ENCODE results near the gene FAM110D. TPM values are rescaled to one million over a fixed set of nuclear protein-coding genes. Genes with fewer than 3 reads are reported as not detected.

Gene FAM110D
- total and polyA plus RNA-seq, 7 experiments from 2014 or later = not detected

DNA sequence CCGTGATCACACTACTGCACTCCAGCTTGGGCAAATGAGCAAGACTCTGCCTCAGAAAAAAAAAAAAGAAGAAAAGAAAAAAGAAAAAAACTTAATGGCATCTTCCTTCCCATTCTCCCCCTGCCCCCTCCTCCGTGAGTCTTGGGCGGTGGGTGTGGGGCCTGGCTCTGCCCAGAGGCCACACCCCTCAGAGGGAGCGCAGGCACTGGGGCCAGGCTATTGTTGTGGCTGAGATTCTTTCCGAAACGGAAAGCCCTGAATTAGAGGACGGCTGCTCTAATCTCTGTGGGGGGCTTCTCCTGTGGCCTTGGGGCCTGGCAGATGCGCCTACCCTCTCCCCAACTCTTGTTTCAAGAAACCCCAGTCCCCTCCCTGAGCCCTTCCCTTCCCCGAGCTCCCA is 4.1 kb upstream of the FAM110D start:
- Histone ChIP-seq H3K9me3 (ENCODE audit: control insufficient read depth in 2 of 3, low read length in 3 of 3) (no peaks in the 10 kb centered on the region), H3K27me3 (ENCODE audit: control insufficient read depth in 2 of 2, insufficient read depth in 2 of 2, low read length in 2 of 2) (no peaks in the 10 kb centered on the region), H3K27ac (ENCODE audit: low read depth, low read length) (no peak overlapping the region), H3K4me3 (ENCODE audit: low read length) (no peak overlapping the region), H3K36me3 (ENCODE audit: control insufficient read depth in 2 of 3, insufficient read depth in 3 of 3, low read length in 3 of 3) (no peaks in the 10 kb centered on the region), H3K4me1 (ENCODE audit: control insufficient read depth in 2 of 2, insufficient read depth in 2 of 2, low read length in 2 of 2) (no peaks in the 10 kb centered on the region)
- Mint-ChIP-seq H3K9me3 (no peaks in the 10 kb centered on the region), H3K27ac (no peak overlapping the region), H3K27me3 (peaks cover 10 to 68% (median 23%) of the 10 kb centered on the region in 5 donors), H3K4me1 (peaks cover 0 to 9% (median 3%) of the 10 kb centered on the region in 7 donors), H3K4me3 (no peak overlapping the region), H3K36me3 (no peaks in the 10 kb centered on the region)
- ChIA-PET POLR2A (interaction anchor here (0.7 kb wide), 1 partner anchor 741 kb away, joined by 3 read pairs; no protein-coding TSS in a partner anchor), CTCF (interaction anchor here (1.0 kb wide), 2 partner anchors 10 to 90 kb away, joined by 3 to 4 read pairs; no protein-coding TSS in a partner anchor)
- intact Hi-C loops (cut with micrococcal nuclease) = no loop called here
- DNase-seq = no peak
- no peak for ATAC-seq

DNA sequence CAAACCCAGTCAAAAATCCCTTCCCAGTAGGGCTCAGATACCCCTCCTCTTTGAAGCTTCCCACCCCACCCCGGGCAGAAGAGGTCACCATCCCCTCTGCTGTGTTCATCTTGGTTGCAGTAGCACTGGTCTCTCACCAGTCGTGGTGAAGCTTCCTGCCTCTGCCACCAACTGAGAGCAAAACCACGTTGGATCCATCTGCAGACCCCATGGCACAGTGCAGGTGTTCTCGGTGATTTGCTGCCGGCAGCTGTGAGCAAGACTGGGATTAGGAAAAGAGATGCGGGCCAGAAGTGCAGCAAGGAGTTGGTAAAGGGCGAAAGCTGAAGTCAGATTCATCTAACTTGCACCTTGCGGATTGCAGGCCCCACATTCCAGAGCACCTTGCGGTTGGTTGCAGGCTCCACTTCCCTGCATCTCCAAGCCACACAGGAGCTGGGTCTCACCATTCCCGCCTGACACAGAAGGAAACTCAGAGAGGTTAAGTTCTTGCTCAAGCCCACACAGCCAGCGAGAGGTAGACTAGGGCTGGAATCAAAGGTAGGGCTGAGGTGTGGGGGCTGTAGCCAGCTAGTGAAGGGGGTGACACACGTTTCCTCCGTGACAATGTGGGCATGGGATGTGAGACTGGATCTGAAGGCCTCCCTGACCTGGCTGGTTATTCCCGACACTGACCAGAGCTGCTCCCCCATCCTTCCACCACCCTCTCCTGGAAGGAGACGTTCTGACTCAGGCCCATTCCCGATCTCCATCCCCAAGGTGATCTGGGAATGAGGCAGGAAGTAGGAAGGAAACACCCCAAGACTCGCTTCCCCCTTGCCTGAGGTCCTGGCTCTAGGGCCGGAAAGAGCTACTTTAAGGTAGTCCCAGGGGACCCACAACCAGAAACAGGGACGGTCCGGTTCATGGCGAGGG is 3.3 kb upstream of the FAM110D start:
- H3K4me3 ChIP-seq (ENCODE audit: low read length) = no peak overlapping the region
- ATAC-seq (no peak), DNase-seq (no peak)
- Mint-ChIP-seq H3K27me3 (peaks cover 10 to 66% (median 23%) of the 10 kb centered on the region in 5 donors), H3K9me3 (no peaks in the 10 kb centered on the region), H3K4me1 (peaks cover 0 to 9% (median 3%) of the 10 kb centered on the region in 7 donors), H3K4me3 (no peak overlapping the region), H3K36me3 (no peaks in the 10 kb centered on the region), H3K27ac (peak overlapping the region in 3 of 9 donors; percentile 43 to 62 (median 60))
- H3K36me3 ChIP-seq (ENCODE audit: control insufficient read depth in 2 of 3, insufficient read depth in 3 of 3, low read length in 3 of 3) = no peaks in the 10 kb centered on the region
- POLR2A ChIA-PET = interaction anchor here (0.7 kb wide), 2 partner anchors 52 to 741 kb away, joined by 3 read pairs; no protein-coding TSS in a partner anchor
- H3K27ac ChIP-seq (ENCODE audit: low read depth, low read length) = no peak overlapping the region
- H3K27me3 ChIP-seq (ENCODE audit: control insufficient read depth in 2 of 2, insufficient read depth in 2 of 2, low read length in 2 of 2) = peaks cover 0 to 1% of the 10 kb centered on the region in 2 donors
- no peaks in the 10 kb centered on the region for H3K4me1 ChIP-seq (ENCODE audit: control insufficient read depth in 2 of 2, insufficient read depth in 2 of 2, low read length in 2 of 2)
- intact Hi-C loops (cut with micrococcal nuclease) = no loop called here
- CTCF ChIA-PET = interaction anchor here (0.6 to 1.7 kb wide), 3 partner anchors 9 to 53 kb away, joined by 3 to 7 read pairs (median 3); partner anchors contain the start of genes C1orf232 and ZNF593
- no peaks in the 10 kb centered on the region for H3K9me3 ChIP-seq (ENCODE audit: control insufficient read depth in 2 of 3, low read length in 3 of 3)

GRCh38 chr1:26156285-26157038 is 2.4 kb upstream of the FAM110D start:
- no peaks in the 10 kb centered on the region for H3K36me3 Mint-ChIP-seq
- peak overlapping the region in 1 of 9 donors; percentile 60 for H3K27ac Mint-ChIP-seq
- H3K4me1 Mint-ChIP-seq = peaks cover 0 to 9% (median 3%) of the 10 kb centered on the region in 7 donors
- no peaks in the 10 kb centered on the region for H3K9me3 ChIP-seq (ENCODE audit: control insufficient read depth in 2 of 3, low read length in 3 of 3)
- ATAC-seq = no peak
- peaks cover 10 to 69% (median 23%) of the 10 kb centered on the region in 5 donors for H3K27me3 Mint-ChIP-seq
- CTCF ChIA-PET = interaction anchor here (1.2 to 1.7 kb wide), 3 partner anchors 12 to 54 kb away, joined by 3 to 7 read pairs (median 6); partner anchors contain the start of genes C1orf232 and ZNF593
- no peaks in the 10 kb centered on the region for H3K4me1 ChIP-seq (ENCODE audit: control insufficient read depth in 2 of 2, insufficient read depth in 2 of 2, low read length in 2 of 2)
- DNase-seq = peak in 3 of 9 donors; percentile 15 to 29 (median 23)
- H3K4me3 Mint-ChIP-seq = peak overlapping the region in 1 of 10 donors; percentile 15
- peaks cover 0 to 7% of the 10 kb centered on the region in 2 donors for H3K27me3 ChIP-seq (ENCODE audit: control insufficient read depth in 2 of 2, insufficient read depth in 2 of 2, low read length in 2 of 2)
- intact Hi-C loops (cut with micrococcal nuclease) = no loop called here
- H3K36me3 ChIP-seq (ENCODE audit: control insufficient read depth in 2 of 3, insufficient read depth in 3 of 3, low read length in 3 of 3) = no peaks in the 10 kb centered on the region
- POLR2A ChIA-PET = interaction anchor here (0.6 kb wide), 1 partner anchor 588 kb away, joined by 3 read pairs; no protein-coding TSS in a partner anchor
- H3K4me3 ChIP-seq (ENCODE audit: low read length) = no peak overlapping the region
- no peaks in the 10 kb centered on the region for H3K9me3 Mint-ChIP-seq
- H3K27ac ChIP-seq (ENCODE audit: low read depth, low read length) = no peak overlapping the region

DNA sequence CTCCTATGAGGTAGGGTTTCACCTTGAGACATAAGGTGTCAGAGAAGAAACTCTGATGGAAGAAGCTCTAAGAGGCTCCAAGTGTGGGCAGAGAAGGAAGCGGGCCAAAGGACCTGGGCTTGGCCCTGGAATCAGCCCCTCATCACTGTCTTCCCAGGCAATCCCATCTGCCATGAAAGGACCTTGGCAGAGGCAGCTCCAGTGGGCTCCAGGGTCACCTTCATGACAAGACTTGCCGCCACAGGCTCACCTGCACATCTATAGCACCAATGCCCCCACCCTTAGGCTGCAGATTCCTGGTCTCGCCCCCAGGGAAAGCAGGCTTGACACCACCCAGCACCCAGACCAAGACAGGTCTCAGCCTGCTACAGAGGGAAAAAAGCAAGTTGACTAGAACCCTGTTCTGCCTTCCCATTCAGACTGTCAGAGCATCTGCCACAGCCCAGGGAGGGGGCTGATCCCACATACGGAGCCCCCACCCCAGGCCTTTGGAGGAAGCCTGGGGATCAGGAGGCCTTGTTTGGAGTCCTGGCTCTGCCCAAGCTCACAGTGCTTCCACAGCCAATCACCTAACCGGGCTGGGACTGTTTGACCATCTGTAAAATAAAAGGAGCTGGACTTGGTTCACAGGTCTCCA is 490 bp upstream of the FAM110D start:
- Mint-ChIP-seq H3K27ac (no peak overlapping the region), H3K9me3 (peaks cover 0 to 3% (median 0%) of the 10 kb centered on the region in 11 donors), H3K4me3 (no peak overlapping the region), H3K4me1 (peaks cover 0 to 11% (median 8%) of the 10 kb centered on the region in 7 donors), H3K36me3 (no peaks in the 10 kb centered on the region), H3K27me3 (peaks cover 16 to 69% (median 30%) of the 10 kb centered on the region in 5 donors)
- intact Hi-C loops (cut with micrococcal nuclease) = no loop called here
- H3K9me3 ChIP-seq (ENCODE audit: control insufficient read depth in 2 of 3, low read length in 3 of 3) = no peaks in the 10 kb centered on the region
- H3K36me3 ChIP-seq (ENCODE audit: control insufficient read depth in 2 of 3, insufficient read depth in 3 of 3, low read length in 3 of 3) = no peaks in the 10 kb centered on the region
- DNase-seq = no peak
- no peak for ATAC-seq
- H3K4me3 ChIP-seq (ENCODE audit: low read length) = no peak overlapping the region
- H3K27me3 ChIP-seq (ENCODE audit: control insufficient read depth in 2 of 2, insufficient read depth in 2 of 2, low read length in 2 of 2) = peaks cover 0 to 7% of the 10 kb centered on the region in 2 donors
- ChIA-PET CTCF (no interaction called here), POLR2A (no interaction called here)
- H3K27ac ChIP-seq (ENCODE audit: low read depth, low read length) = no peak overlapping the region
- H3K4me1 ChIP-seq (ENCODE audit: control insufficient read depth in 2 of 2, insufficient read depth in 2 of 2, low read length in 2 of 2) = no peaks in the 10 kb centered on the region

- H3K4me3 Mint-ChIP-seq = peak overlapping the region in 2 of 10 donors; percentile 12 to 43
- ATAC-seq (no peak), DNase-seq (no peak)
- no peaks in the 10 kb centered on the region for H3K36me3 Mint-ChIP-seq
- ChIA-PET POLR2A (no interaction called here), CTCF (no interaction called here)
- Histone ChIP-seq H3K27me3 (ENCODE audit: control insufficient read depth in 2 of 2, insufficient read depth in 2 of 2, low read length in 2 of 2) (peaks cover 0 to 11% of the 10 kb centered on the region in 2 donors), H3K9me3 (ENCODE audit: control insufficient read depth in 2 of 3, low read length in 3 of 3) (no peaks in the 10 kb centered on the region), H3K4me3 (ENCODE audit: low read length) (no peak overlapping the region), H3K27ac (ENCODE audit: low read depth, low read length) (no peak overlapping the region), H3K36me3 (ENCODE audit: control insufficient read depth in 2 of 3, insufficient read depth in 3 of 3, low read length in 3 of 3) (no peaks in the 10 kb centered on the region), H3K4me1 (ENCODE audit: control insufficient read depth in 2 of 2, insufficient read depth in 2 of 2, low read length in 2 of 2) (no peaks in the 10 kb centered on the region)
- H3K27ac Mint-ChIP-seq = peak overlapping the region in 1 of 9 donors; percentile 23
- H3K9me3 Mint-ChIP-seq = peaks cover 0 to 3% (median 0%) of the 10 kb centered on the region in 11 donors
- peaks cover 0 to 16% (median 12%) of the 10 kb centered on the region in 7 donors for H3K4me1 Mint-ChIP-seq
- peaks cover 16 to 70% (median 34%) of the 10 kb centered on the region in 5 donors for H3K27me3 Mint-ChIP-seq
- intact Hi-C loops (cut with micrococcal nuclease) = no loop called here
Observed at GRCh38 chr1:26159743-26160039, 812 bp downstream of the FAM110D start.
